SK-N-MC (cell line): ENCODE data around the gene SFXN5.

Experiments used
- EZH2 ChIP-seq: fragments of 200-600 bp; sonication (generic); IDR thresholded peaks from one replicate; pipeline ENCODE4 v1.6.1; 2017; ENCODE audit warnings: antibody characterized with exemption
- POLR2AphosphoS5 ChIP-seq: IDR thresholded peaks from 2 replicates; pipeline ENCODE4 v1.6.1; 2012; ENCODE audit warnings: mild to moderate bottlenecking, low read depth, low read length, borderline replicate concordance

GRCh38 chr2:73043929-73044832, 27.3 kb downstream of the SFXN5 start:
- TF ChIP-seq EZH2 (no peak), POLR2AphosphoS5 (no peak)
